IPS DF 6.9 (cell line): ENCODE data around the gene TNF.

ENCODE experiments used
- DNase-seq: peaks from one replicate; pipeline ENCODE4 v3.0.0-alpha.2; 2013; ENCODE audit warnings: low read depth, low spot score
- H3K27ac ChIP-seq: one replicate; pipeline ENCODE4 v1.5.1; 2013; ENCODE audit warnings: low read length, control low read depth
- H3K27me3 ChIP-seq: 2 replicates; pipeline ENCODE4 v1.6.1; 2013; ENCODE audit warnings: mild to moderate bottlenecking, low read length; ENCODE audit not compliant: control insufficient read depth, insufficient read depth
- H3K36me3 ChIP-seq: 2 replicates; pipeline ENCODE4 v1.6.1; 2013; ENCODE audit warnings: low read length; ENCODE audit not compliant: control insufficient read depth, insufficient read depth
- H3K4me1 ChIP-seq: 2 replicates; pipeline ENCODE4 v1.6.1; 2013; ENCODE audit warnings: low read length; ENCODE audit not compliant: control insufficient read depth, insufficient read depth
- H3K4me3 ChIP-seq: 2 replicates; pipeline ENCODE4 v1.5.1; 2013; ENCODE audit warnings: mild to moderate bottlenecking, low read length
- H3K9me3 ChIP-seq: 2 replicates; pipeline ENCODE4 v1.6.1; 2013; ENCODE audit warnings: low read length, inconsistent platforms; ENCODE audit not compliant: control insufficient read depth, insufficient read depth
- WGBS: extraction: QIAGEN DNeasy Blood & Tissue Kit; methylation state at CpG from one replicate; pipeline ENCODE4 v1.1.7; 2013; ENCODE audit warnings: mixed read lengths, missing lambda C conversion rate; ENCODE audit not compliant: insufficient read length, insufficient coverage; 5-methylcytosine and 5-hydroxymethylcytosine counted together

Gene TNF

GRCh38 chr6:31573239-31574105 lies 1.9 kb upstream of the TNF start:
- WGBS = no CpG with 5 or more reads among the region's 9 CpGs
- Histone ChIP-seq H3K9me3 (no peaks in the 10 kb centered on the region), H3K27ac (no peak overlapping the region), H3K36me3 (no peaks in the 10 kb centered on the region), H3K4me3 (no peak overlapping the region), H3K4me1 (no peaks in the 10 kb centered on the region), H3K27me3 (no peaks in the 10 kb centered on the region)
- DNase-seq = no peak

- Histone ChIP-seq H3K36me3 (no peaks in the 10 kb centered on the region), H3K27ac (no peak overlapping the region), H3K4me3 (no peak overlapping the region), H3K9me3 (no peaks in the 10 kb centered on the region), H3K4me1 (no peaks in the 10 kb centered on the region; the same call in 1 of the 2 replicates), H3K27me3 (no peaks in the 10 kb centered on the region)
- WGBS = no CpG with 5 or more reads among the region's 14 CpGs
- DNase-seq = no peak
Measured at GRCh38 chr6:31574106-31575061, 981 bp upstream of the TNF start.

DNA sequence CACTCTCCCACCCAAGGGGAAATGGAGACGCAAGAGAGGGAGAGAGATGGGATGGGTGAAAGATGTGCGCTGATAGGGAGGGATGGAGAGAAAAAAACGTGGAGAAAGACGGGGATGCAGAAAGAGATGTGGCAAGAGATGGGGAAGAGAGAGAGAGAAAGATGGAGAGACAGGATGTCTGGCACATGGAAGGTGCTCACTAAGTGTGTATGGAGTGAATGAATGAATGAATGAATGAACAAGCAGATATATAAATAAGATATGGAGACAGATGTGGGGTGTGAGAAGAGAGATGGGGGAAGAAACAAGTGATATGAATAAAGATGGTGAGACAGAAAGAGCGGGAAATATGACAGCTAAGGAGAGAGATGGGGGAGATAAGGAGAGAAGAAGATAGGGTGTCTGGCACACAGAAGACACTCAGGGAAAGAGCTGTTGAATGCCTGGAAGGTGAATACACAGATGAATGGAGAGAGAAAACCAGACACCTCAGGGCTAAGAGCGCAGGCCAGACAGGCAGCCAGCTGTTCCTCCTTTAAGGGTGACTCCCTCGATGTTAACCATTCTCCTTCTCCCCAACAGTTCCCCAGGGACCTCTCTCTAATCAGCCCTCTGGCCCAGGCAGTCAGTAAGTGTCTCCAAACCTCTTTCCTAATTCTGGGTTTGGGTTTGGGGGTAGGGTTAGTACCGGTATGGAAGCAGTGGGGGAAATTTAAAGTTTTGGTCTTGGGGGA lies 754 bp downstream of the TNF start:
- H3K27ac ChIP-seq = no peak overlapping the region
- no peaks in the 10 kb centered on the region; the same call in 1 of the 2 replicates for H3K4me1 ChIP-seq
- no peaks in the 10 kb centered on the region for H3K36me3 ChIP-seq
- no peaks in the 10 kb centered on the region for H3K27me3 ChIP-seq
- no peaks in the 10 kb centered on the region for H3K9me3 ChIP-seq
- WGBS = 100% methylated on average over 5 of the region's 8 CpGs
- no peak overlapping the region for H3K4me3 ChIP-seq
- no peak for DNase-seq

DNA sequence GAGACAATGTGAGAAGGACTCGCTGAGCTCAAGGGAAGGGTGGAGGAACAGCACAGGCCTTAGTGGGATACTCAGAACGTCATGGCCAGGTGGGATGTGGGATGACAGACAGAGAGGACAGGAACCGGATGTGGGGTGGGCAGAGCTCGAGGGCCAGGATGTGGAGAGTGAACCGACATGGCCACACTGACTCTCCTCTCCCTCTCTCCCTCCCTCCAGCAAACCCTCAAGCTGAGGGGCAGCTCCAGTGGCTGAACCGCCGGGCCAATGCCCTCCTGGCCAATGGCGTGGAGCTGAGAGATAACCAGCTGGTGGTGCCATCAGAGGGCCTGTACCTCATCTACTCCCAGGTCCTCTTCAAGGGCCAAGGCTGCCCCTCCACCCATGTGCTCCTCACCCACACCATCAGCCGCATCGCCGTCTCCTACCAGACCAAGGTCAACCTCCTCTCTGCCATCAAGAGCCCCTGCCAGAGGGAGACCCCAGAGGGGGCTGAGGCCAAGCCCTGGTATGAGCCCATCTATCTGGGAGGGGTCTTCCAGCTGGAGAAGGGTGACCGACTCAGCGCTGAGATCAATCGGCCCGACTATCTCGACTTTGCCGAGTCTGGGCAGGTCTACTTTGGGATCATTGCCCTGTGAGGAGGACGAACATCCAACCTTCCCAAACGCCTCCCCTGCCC lies 1.7 kb downstream of the TNF start:
- no CpG with 5 or more reads among the region's 19 CpGs for WGBS
- H3K4me1 ChIP-seq = no peaks in the 10 kb centered on the region; the same call in 1 of the 2 replicates
- no peak overlapping the region for H3K4me3 ChIP-seq
- DNase-seq = no peak
- no peaks in the 10 kb centered on the region for H3K36me3 ChIP-seq
- no peaks in the 10 kb centered on the region for H3K27me3 ChIP-seq
- no peak overlapping the region for H3K27ac ChIP-seq
- H3K9me3 ChIP-seq = no peaks in the 10 kb centered on the region

GRCh38 chr6:31577579-31577966 lies 2.2 kb downstream of the TNF start:
- no peaks in the 10 kb centered on the region for H3K27me3 ChIP-seq
- H3K27ac ChIP-seq = no peak overlapping the region
- WGBS = no CpG with 5 or more reads among the region's 3 CpGs
- no peak overlapping the region for H3K4me3 ChIP-seq
- no peaks in the 10 kb centered on the region for H3K9me3 ChIP-seq
- no peaks in the 10 kb centered on the region; the same call in 1 of the 2 replicates for H3K4me1 ChIP-seq
- no peak for DNase-seq
- no peaks in the 10 kb centered on the region for H3K36me3 ChIP-seq

- Histone ChIP-seq H3K27ac (no peak overlapping the region), H3K36me3 (no peaks in the 10 kb centered on the region), H3K9me3 (no peaks in the 10 kb centered on the region), H3K27me3 (no peaks in the 10 kb centered on the region), H3K4me3 (no peak overlapping the region), H3K4me1 (no peaks in the 10 kb centered on the region; the same call in 1 of the 2 replicates)
- no peak for DNase-seq
- WGBS = no CpG with 5 or more reads among the region's 12 CpGs
Measured at GRCh38 chr6:31578184-31579118, 3.1 kb downstream of the TNF start.

GRCh38 chr6:31579119-31579505 lies 3.7 kb downstream of the TNF start:
- no peaks in the 10 kb centered on the region; the same call in 1 of the 2 replicates for H3K4me1 ChIP-seq
- no CpG with 5 or more reads among the region's 3 CpGs for WGBS
- H3K36me3 ChIP-seq = no peaks in the 10 kb centered on the region
- H3K27me3 ChIP-seq = no peaks in the 10 kb centered on the region
- H3K4me3 ChIP-seq = no peak overlapping the region
- no peak overlapping the region for H3K27ac ChIP-seq
- DNase-seq = no peak
- no peaks in the 10 kb centered on the region for H3K9me3 ChIP-seq

- DNase-seq = no peak
- H3K9me3 ChIP-seq = no peaks in the 10 kb centered on the region
- H3K36me3 ChIP-seq = no peaks in the 10 kb centered on the region
- no peaks in the 10 kb centered on the region for H3K27me3 ChIP-seq
- WGBS = no CpG with 5 or more reads among the region's 8 CpGs
- H3K27ac ChIP-seq = no peak overlapping the region
- no peaks in the 10 kb centered on the region; the same call in 1 of the 2 replicates for H3K4me1 ChIP-seq
- H3K4me3 ChIP-seq = no peak overlapping the region; the same call in 1 of the 2 replicates
Measured at GRCh38 chr6:31579546-31580437, 4.4 kb downstream of the TNF start.
